K562 (cell line): ENCODE data around the gene BRD3OS. TPM values are rescaled to one million over a fixed set of nuclear protein-coding genes. Genes with fewer than 3 reads are reported as not detected.

Experiments
- ATAC-seq: fragments of 200-7000 bp; cut with Tn5 transposase; 3 replicates; pipeline ENCODE4 v1.9.1; 2020; ENCODE audit warnings: moderate library complexity
- BruUV-seq: library from RNA; stranded (reverse); fragments of 400-500 nt; replicated peaks from 2 replicates; lab custom pipeline; 2021; lab: Mats Ljungman, UMichigan
- CTCF ChIA-PET: fragments of 300-600 bp; formaldehyde crosslinking; extraction: SDS; loops from one replicate; lab custom pipeline; 2021; ENCODE audit warnings: low intra/inter-chr PET ratio; lab: Yijun Ruan, JAX
- POLR2A ChIA-PET: fragments of 300-600, 350-650 bp; sonication (Branson Sonifier 250); formaldehyde crosslinking; extraction: SDS; loops from one replicate; lab custom pipeline; 2021; ENCODE audit warnings: antibody characterized with exemption, inconsistent platforms; lab: Yijun Ruan, JAX
- DNase-seq, 4 experiments: peaks; one replicate each; pipeline versions ENCODE4 v3.0.0 to v3.0.0-alpha.2; 2011 to 2018; ENCODE audit warnings: low spot score in 3 of 4, mixed read lengths in 3 of 4; ENCODE audit errors: extremely low read depth in 1 of 4
- FAIRE-seq: peaks from 2 replicates; lab custom pipeline; 2011; peaks lifted over from hg19 to GRCh38; lab: Jason Lieb, UNC
- H2AFZ ChIP-seq: 2 replicates; pipeline ENCODE4 v1.6.0; 2011; ENCODE audit warnings: low read depth, low read length, control low read depth, inconsistent platforms
- H3K27ac ChIP-seq: fragments of 200-600 bp; 3 replicates; pipeline ENCODE4 v1.8.0; 2011; ENCODE audit warnings: low read depth, mild to moderate bottlenecking, control low read depth, inconsistent platforms, low read length, moderate library complexity, mixed read lengths; ENCODE audit errors: extremely low read depth
- H3K27me3 ChIP-seq, 2 experiments: fragments of 300-600 bp in 1 of 2; 2 replicates in 1 of 2; 3 replicates in 1 of 2; pipeline versions ENCODE4 v1.6.0 to v1.8.0; 2011; ENCODE audit warnings: inconsistent platforms in 2 of 2, low read length in 2 of 2, mild to moderate bottlenecking in 1 of 2, mixed read lengths in 1 of 2, moderate library complexity in 1 of 2; ENCODE audit not compliant: control insufficient read depth in 2 of 2, insufficient read depth in 2 of 2
- H3K36me3 ChIP-seq: fragments of 300-600 bp; 3 replicates; pipeline ENCODE4 v1.8.0; 2011; ENCODE audit warnings: mild to moderate bottlenecking, low read length, inconsistent platforms; ENCODE audit not compliant: control insufficient read depth, insufficient read depth
- H3K4me1 ChIP-seq, 2 experiments: fragments of 200-600 bp in 1 of 2; replicated peaks in 1 of 2; 2 replicates in 1 of 2; 3 replicates in 1 of 2; pipeline versions ENCODE4 v1.5.1 to v1.8.0; 2011; ENCODE audit warnings: inconsistent platforms in 2 of 2, low read length in 2 of 2, mild to moderate bottlenecking in 1 of 2, mixed read lengths in 1 of 2, moderate library complexity in 1 of 2; ENCODE audit not compliant: control insufficient read depth in 2 of 2, insufficient read depth in 2 of 2
- H3K4me2 ChIP-seq: 2 replicates; pipeline ENCODE4 v1.6.1; 2011; ENCODE audit warnings: low read length, control low read depth, inconsistent platforms, mixed read lengths; ENCODE audit not compliant: insufficient read depth
- H3K4me3 ChIP-seq: fragments of 200-600 bp; sonication (generic), shearing (Covaris generic); 2 replicates; pipeline ENCODE4 v1.5.1; 2016; ENCODE audit warnings: control low read depth, inconsistent platforms
- H3K79me2 ChIP-seq: fragments of 200-600 bp; 3 replicates; pipeline ENCODE4 v1.8.0; 2011; ENCODE audit warnings: low read length, inconsistent platforms; ENCODE audit not compliant: control insufficient read depth, insufficient read depth
- H3K9ac ChIP-seq, 2 experiments: 2 replicates each; pipeline versions ENCODE4 v1.6.0 to v1.6.1; 2011; ENCODE audit warnings: low read depth in 2 of 2, low read length in 2 of 2, control low read depth in 1 of 2, inconsistent platforms in 1 of 2, mild to moderate bottlenecking in 1 of 2, mixed read lengths in 1 of 2; ENCODE audit not compliant: insufficient read depth in 1 of 2
- H3K9me1 ChIP-seq: one replicate; pipeline ENCODE4 v1.6.0; 2011; ENCODE audit warnings: inconsistent platforms, mild to moderate bottlenecking, low read length, moderate library complexity; ENCODE audit not compliant: control insufficient read depth, insufficient read depth
- H3K9me3 ChIP-seq: replicated peaks from 2 replicates; pipeline ENCODE4 v1.5.1; 2011; ENCODE audit warnings: low read depth, low read length, inconsistent platforms; ENCODE audit not compliant: control insufficient read depth, insufficient read depth
- H4K20me1 ChIP-seq: replicated peaks from 2 replicates; pipeline ENCODE4 v1.6.1; 2011; ENCODE audit warnings: low read length, inconsistent platforms, mixed read lengths; ENCODE audit not compliant: control insufficient read depth, insufficient read depth
- FOXA3 ChIP-seq, 2 experiments: fragments of 450-650 bp in 1 of 2; sonication (generic) in 1 of 2; formaldehyde crosslinking; IDR thresholded peaks in 1 of 2; conservative IDR thresholded peaks in 1 of 2; 2 replicates each; pipeline versions ENCODE4 v1.4.0 to v1.8.0; 2020 to 2022; ENCODE audit warnings: mild to moderate bottlenecking in 2 of 2, missing genetic modification reagents in 1 of 2
- GTF2A2 ChIP-seq: IDR thresholded peaks from 2 replicates; pipeline ENCODE4 v1.6.1; 2016; ENCODE audit warnings: mild to moderate bottlenecking, missing genetic modification characterization, missing compliant biosample characterization
- KDM2B ChIP-seq: fragments of 250-450 bp; sonication (Bioruptor Pico); IDR thresholded peaks from 2 replicates; pipeline ENCODE4 v1.8.0; 2021; ENCODE audit warnings: mild to moderate bottlenecking, moderate library complexity
- NRF1 ChIP-seq, 2 experiments: fragments of 450-650 bp; IDR thresholded peaks in 1 of 2; conservative IDR thresholded peaks in 1 of 2; 2 replicates each; pipeline ENCODE4 v1.6.1; 2014; ENCODE audit warnings: mild to moderate bottlenecking in 2 of 2
- POLR2G ChIP-seq: fragments of 200-400 bp; formaldehyde crosslinking; IDR thresholded peaks from 2 replicates; pipeline ENCODE4 v1.6.1; 2017; ENCODE audit warnings: low read depth, mild to moderate bottlenecking, antibody characterized with exemption, low read length, moderate library complexity
- WGBS: fragments of 100-300 bp; shearing (Covaris generic); methylation state at CpG from one replicate; pipeline ENCODE4 v1.1.6; 2016; ENCODE audit warnings: low coverage, mixed read lengths; ENCODE audit not compliant: insufficient coverage; ENCODE audit errors: missing lambda C conversion rate; 5-methylcytosine and 5-hydroxymethylcytosine counted together
- in situ Hi-C: fragments of 300-500 bp; cut with MboI; formaldehyde crosslinking; loops from 4 replicates; pipeline ENCODE4 v1.15.0; 2018; ENCODE audit warnings: inconsistent platforms, mixed read lengths
- intact Hi-C: fragments of 100-400 bp; cut with micrococcal nuclease; formaldehyde crosslinking; loops from 2 replicates; pipeline ENCODE4 v1.14.2; 2022
- polyA plus RNA-seq, 8 experiments: library from polyadenylated mRNA; depleted of rRNA in 4 of 8; stranded (reverse) in 5 of 8; unstranded in 3 of 8; fragments of >200 nt; fragmentation: Nextera tagmentation in 2 of 8; fragmentation: Illumina TruSeq in 1 of 8; extraction: Ambion mirVana in 2 of 8; extraction: Trizol in 1 of 8; gene quantifications; 2 replicates each; pipeline versions ENCODE4 v1.2.1 to v1.2.3, GENCODE V29; 2011 to 2014; ENCODE audit warnings: inconsistent platforms in 1 of 8, missing spikeins in 1 of 8
- total RNA-seq, 7 experiments: library from RNA; depleted of rRNA in 6 of 7; stranded (reverse); fragments of >200 nt in 6 of 7; fragmentation: Illumina TruSeq in 2 of 7; extraction: Trizol in 2 of 7; gene quantifications; 2 replicates each; pipeline versions ENCODE4 v1.2.1 to v1.2.3, GENCODE V29; 2011 to 2021; ENCODE audit warnings: low replicate concordance in 1 of 7
- TF ChIP-seq, protein P1 (sequence below): fragments of 450-650 bp; IDR thresholded peaks from 2 replicates; pipeline ENCODE4 v1.6.1; 2016; ENCODE audit warnings: mild to moderate bottlenecking

Gene BRD3OS
- total and polyA plus RNA-seq, 9 of the 15 experiments (the other 6 are each of a cell fraction or from before 2014, with no cell fraction given): 1.1 to 8.7 (median 5.9) TPM

GRCh38 chr9:134057307-134057657 is 32.0 kb downstream of the BRD3OS start (continued):
- TF ChIP-seq, protein P1, sequence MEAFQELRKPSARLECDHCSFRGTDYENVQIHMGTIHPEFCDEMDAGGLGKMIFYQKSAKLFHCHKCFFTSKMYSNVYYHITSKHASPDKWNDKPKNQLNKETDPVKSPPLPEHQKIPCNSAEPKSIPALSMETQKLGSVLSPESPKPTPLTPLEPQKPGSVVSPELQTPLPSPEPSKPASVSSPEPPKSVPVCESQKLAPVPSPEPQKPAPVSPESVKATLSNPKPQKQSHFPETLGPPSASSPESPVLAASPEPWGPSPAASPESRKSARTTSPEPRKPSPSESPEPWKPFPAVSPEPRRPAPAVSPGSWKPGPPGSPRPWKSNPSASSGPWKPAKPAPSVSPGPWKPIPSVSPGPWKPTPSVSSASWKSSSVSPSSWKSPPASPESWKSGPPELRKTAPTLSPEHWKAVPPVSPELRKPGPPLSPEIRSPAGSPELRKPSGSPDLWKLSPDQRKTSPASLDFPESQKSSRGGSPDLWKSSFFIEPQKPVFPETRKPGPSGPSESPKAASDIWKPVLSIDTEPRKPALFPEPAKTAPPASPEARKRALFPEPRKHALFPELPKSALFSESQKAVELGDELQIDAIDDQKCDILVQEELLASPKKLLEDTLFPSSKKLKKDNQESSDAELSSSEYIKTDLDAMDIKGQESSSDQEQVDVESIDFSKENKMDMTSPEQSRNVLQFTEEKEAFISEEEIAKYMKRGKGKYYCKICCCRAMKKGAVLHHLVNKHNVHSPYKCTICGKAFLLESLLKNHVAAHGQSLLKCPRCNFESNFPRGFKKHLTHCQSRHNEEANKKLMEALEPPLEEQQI: no peak
- TF ChIP-seq FOXA3 (CRISPR knock-in tag; conservative IDR thresholded peaks at IDR 0.05 in 1 of 2, IDR thresholded peaks at IDR 0.05 in 1 of 2): no peak
- no peak for TF ChIP-seq KDM2B (CRISPR knock-in tag)
- TF ChIP-seq GTF2A2 (tag): no peak

DNA sequence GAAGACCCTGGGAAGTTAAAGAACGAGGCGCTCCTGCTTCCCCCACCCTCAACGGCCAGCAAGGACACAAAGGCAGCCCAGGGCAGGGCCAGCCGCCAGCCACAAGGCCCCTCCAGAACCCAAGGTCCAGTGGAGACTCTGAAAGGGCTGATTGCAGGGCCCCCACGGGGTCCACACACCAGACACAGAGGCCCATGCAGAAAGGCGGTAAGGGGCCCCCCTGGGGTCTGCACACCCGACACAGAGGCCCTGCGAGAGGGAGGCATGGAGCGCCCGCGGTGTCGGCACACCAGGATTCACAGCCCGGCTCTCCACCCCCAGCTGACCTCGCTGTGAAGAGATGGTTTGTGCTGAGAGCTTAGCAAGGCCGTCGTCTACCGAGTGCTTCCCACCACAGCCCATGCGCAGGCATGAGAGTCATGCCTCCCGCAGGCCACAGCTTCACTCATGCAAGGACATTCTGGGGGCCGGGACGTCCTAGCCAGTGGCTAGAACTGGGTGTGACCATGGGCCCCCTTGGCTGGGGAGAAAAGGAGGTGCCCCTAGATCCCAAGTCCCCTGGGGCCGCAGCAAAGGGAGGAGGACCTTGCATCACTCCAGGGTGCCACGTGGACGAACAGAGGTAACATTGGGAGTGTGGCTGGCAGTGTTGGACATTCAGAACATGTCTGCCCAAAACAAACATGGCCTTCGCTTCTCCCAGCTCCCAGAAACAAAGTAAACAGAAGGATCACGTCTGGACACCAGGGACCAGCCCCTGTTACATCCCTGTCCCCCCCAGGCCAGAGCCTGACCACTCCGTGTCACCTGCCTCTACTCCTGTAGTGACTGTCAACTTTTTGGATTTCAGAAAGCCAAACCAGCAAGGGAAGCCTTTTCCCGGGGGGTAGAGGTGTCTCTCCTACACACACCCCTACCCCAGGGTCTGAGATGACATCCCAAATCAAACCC is 32.7 kb downstream of the BRD3OS start:
- DNase-seq (no peak), ATAC-seq (no peak), FAIRE-seq (no peak)
- no peaks in the 10 kb centered on the region for H3K9me3 ChIP-seq
- no peak overlapping the region for H3K27ac ChIP-seq
- H3K9ac ChIP-seq: no peak overlapping the region; a peak in 1 of 4 replicates
- no peak overlapping the region for H3K4me3 ChIP-seq
- H2AFZ ChIP-seq: no peak overlapping the region
- ChIA-PET CTCF (no interaction called here), POLR2A (interaction anchor here (0.6 kb wide), 1 partner anchor 82 kb away, joined by 4 read pairs; no protein-coding TSS in a partner anchor)
- H3K9me1 ChIP-seq: peaks cover 5% of the 10 kb centered on the region
- peaks cover 48% of the 10 kb centered on the region for H4K20me1 ChIP-seq
- in situ Hi-C loops: no loop called here
- TF ChIP-seq NRF1 (conservative IDR thresholded peaks at IDR 0.05 in 1 of 2, IDR thresholded peaks at IDR 0.05 in 1 of 2): no peak
- TF ChIP-seq POLR2G: peak; percentile 56
- intact Hi-C loops: no loop called here
- 65% methylated on average over 21 of the region's 28 CpGs for WGBS
- peaks cover 35% of the 10 kb centered on the region for H3K79me2 ChIP-seq
- peaks cover 0 to 67% of the 10 kb centered on the region in 2 experiments; a peak in 2 of 5 replicates for H3K4me1 ChIP-seq
- no peak overlapping the region for H3K4me2 ChIP-seq
- H3K27me3 ChIP-seq: no peaks in the 10 kb centered on the region
- peaks cover under 1% of the 10 kb centered on the region; the same call in 1 of the 3 replicates for H3K36me3 ChIP-seq
- BruUV-seq: no TSS peak
